Measurements from ENCODE around the gene PLCB1. TPM values are rescaled to one million over a fixed set of nuclear protein-coding genes. Genes with fewer than 3 reads are reported as not detected.

PLCB1 gene
- total and polyA plus RNA-seq, 10 of the 15 experiments (the other 5 are each of a cell fraction or from before 2014, with no cell fraction given), result 0.05 to 5.3 (median 0.17) TPM; not detected in 1

GRCh38 chr20:8525017-8525343 lies 392.9 kb downstream of the PLCB1 start:
- no peaks in the 10 kb centered on the region for H4K20me1 ChIP-seq (ENCODE audit: control insufficient read depth, insufficient read depth)
- ChIA-PET SMC1A (ENCODE audit: uncharacterized antibody, unreplicated experiment) (interaction anchor here (0.9 to 2.0 kb wide), 3 partner anchors 10 to 589 kb away, joined by 3 to 6 read pairs (median 3); no protein-coding TSS in a partner anchor), RAD21 (ENCODE audit: unreplicated experiment) (no interaction called here), POLR2A (no interaction called here), CTCF (interaction anchor here (0.6 to 1.2 kb wide), 2 partner anchors 10 to 357 kb away, joined by 3 to 4 read pairs; no protein-coding TSS in a partner anchor)
- H3K79me2 ChIP-seq (ENCODE audit: control insufficient read depth, insufficient read depth, low read length), result no peaks in the 10 kb centered on the region
- no peaks in the 10 kb centered on the region for H3K36me3 ChIP-seq (ENCODE audit: control insufficient read depth in 2 of 2, insufficient read depth in 2 of 2, low read length in 1 of 2)
- DNase-seq (ENCODE audit: low read depth, low spot score), result no peak
- in situ Hi-C loops (cut with MboI) (no loop called here), intact Hi-C loops (cut with micrococcal nuclease; ENCODE audit: unreplicated experiment) (no loop called here)
- TF ChIP-seq POLR2AphosphoS2 (IDR thresholded peaks at IDR 0.05; ENCODE audit: low read depth, low read length), result no peak
- TF ChIP-seq KAT2A (conservative IDR thresholded peaks at IDR 0.05; ENCODE audit: control insufficient read depth, low read depth, low read length), result no peak
- no peak for TF ChIP-seq ATF3 (IDR thresholded peaks at IDR 0.05; ENCODE audit: borderline replicate concordance, extremely low read depth, low read depth, low read length)
- TF ChIP-seq SP1 (IDR thresholded peaks at IDR 0.05; ENCODE audit: low read depth, low read length), result no peak
- TF ChIP-seq, protein P1, sequence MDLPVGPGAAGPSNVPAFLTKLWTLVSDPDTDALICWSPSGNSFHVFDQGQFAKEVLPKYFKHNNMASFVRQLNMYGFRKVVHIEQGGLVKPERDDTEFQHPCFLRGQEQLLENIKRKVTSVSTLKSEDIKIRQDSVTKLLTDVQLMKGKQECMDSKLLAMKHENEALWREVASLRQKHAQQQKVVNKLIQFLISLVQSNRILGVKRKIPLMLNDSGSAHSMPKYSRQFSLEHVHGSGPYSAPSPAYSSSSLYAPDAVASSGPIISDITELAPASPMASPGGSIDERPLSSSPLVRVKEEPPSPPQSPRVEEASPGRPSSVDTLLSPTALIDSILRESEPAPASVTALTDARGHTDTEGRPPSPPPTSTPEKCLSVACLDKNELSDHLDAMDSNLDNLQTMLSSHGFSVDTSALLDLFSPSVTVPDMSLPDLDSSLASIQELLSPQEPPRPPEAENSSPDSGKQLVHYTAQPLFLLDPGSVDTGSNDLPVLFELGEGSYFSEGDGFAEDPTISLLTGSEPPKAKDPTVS (IDR thresholded peaks at IDR 0.05; ENCODE audit: low read depth, low read length), result no peak
- no peak for TF ChIP-seq NR2F1 (conservative IDR thresholded peaks at IDR 0.05)
- TF ChIP-seq TCF3 (IDR thresholded peaks at IDR 0.05; ENCODE audit: borderline replicate concordance, insufficient read depth, low read depth, low read length), result no peak
- TF ChIP-seq TCF7 (IDR thresholded peaks at IDR 0.05; ENCODE audit: borderline replicate concordance), result no peak
- TF ChIP-seq CREM (IDR thresholded peaks at IDR 0.05; ENCODE audit: low read depth), result no peak
- no peak for TF ChIP-seq SMAD1 (IDR thresholded peaks at IDR 0.05; ENCODE audit: low read depth, partially characterized antibody)
- TF ChIP-seq RCOR1 (conservative IDR thresholded peaks at IDR 0.05; ENCODE audit: low read depth, low read length), result no peak
- no peak overlapping the region for H3K4me3 ChIP-seq
- BruUV-seq (replicated peaks), result no TSS peak
- no peaks in the 10 kb centered on the region for H3K27me3 ChIP-seq (replicated peaks in 1 of 2; ENCODE audit: control insufficient read depth in 2 of 2, insufficient read depth in 2 of 2, low read length in 1 of 2)
- H3K4me2 ChIP-seq (ENCODE audit: control insufficient read depth, insufficient read depth), result no peak overlapping the region
- no peaks in the 10 kb centered on the region for H3K9me3 ChIP-seq (replicated peaks; ENCODE audit: control insufficient read depth, insufficient read depth, low read length)
- no peaks in the 10 kb centered on the region for H3K4me1 ChIP-seq (ENCODE audit: control insufficient read depth, insufficient read depth, low read length)
- no peak for FAIRE-seq
- no peak overlapping the region for H3K9ac ChIP-seq (ENCODE audit: control insufficient read depth, insufficient read depth, low read length)
- no peak overlapping the region for H3K27ac ChIP-seq (ENCODE audit: control insufficient read depth, insufficient read depth)
- ATAC-seq, result no peak
- no peak overlapping the region for H2AFZ ChIP-seq (ENCODE audit: control insufficient read depth, low read depth, low read length)
